Erythroblast (primary cell): ENCODE measurements around the gene EEFSEC.

Experiments
- GATA1 ChIP-seq: IDR thresholded peaks from 2 replicates; pipeline ENCODE4 v1.6.1; 2011; ENCODE audit warnings: low read depth, mild to moderate bottlenecking, control low read depth, low read length, moderate library complexity
- POLR2A ChIP-seq: IDR thresholded peaks from 2 replicates; pipeline ENCODE4 v1.6.1; 2011; ENCODE audit warnings: mild to moderate bottlenecking, low read length

GRCh38 chr3:128342701-128343180, 189.5 kb downstream of the EEFSEC start:
- TF ChIP-seq POLR2A (no peak), GATA1 (no peak)
